ENCODE measurements around the gene FMNL2.

The FMNL2 gene

DNA sequence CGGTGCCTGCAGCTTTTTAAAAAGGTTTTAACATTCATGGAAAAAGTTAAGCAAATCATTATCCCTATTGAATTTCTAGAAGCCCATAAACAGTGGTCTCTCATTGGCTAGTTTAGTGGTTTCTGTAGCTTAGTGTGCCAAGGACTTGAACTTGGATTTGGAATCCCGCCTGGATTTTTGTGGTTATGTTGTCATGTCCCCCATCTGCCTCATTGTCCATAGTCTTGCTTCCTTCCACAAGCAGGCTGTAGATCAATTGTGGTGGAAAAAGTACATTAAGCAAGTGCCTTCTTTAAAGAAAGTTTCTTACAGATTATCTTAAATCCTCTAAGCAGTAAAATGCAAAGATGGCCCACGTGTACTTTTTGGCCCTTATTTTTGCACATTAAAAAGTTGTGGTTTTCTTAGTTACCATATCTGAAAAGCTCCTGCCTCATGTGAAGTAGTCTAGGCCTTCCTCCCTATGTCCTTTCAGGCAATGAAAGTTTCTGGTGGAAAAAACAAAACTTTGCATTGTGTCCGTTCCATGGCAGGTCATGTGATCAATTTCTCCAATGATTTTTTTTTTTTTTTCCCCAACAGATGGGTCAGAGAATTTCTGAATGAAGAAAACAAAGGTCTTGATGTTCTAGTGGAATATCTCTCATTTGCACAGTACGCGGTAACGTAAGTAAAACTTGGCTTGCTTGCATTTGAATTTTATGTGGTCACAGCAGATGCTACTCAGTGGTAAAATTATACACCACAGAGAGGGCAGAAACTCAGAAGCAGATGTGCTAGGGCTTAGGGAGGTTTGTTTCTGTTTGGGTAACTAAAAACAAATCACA is 223.4 kb downstream of the FMNL2 start:
- DNase-seq (ENCODE audit: low read depth) = peak; percentile 80

DNA sequence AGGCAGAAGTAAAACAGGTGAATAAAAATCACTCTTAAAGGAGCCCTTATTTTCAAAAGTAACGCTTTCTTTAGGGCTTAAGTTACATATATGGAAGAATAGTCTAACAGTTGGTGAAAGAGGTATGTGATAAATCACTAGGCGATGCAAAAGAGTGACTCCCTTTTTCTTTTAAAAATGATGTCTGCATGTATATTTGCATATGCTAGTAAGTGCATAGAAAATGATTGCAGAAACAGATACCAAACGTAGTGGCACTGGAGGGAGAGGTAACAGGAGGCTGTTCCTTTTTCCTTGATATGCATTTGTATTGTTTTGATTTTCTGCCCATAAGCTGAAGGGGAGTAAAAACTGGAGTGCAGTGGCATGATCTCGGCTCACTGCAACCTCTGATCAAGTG is 224.0 kb downstream of the FMNL2 start:
- DNase-seq (ENCODE audit: low read depth) = no peak

DNA sequence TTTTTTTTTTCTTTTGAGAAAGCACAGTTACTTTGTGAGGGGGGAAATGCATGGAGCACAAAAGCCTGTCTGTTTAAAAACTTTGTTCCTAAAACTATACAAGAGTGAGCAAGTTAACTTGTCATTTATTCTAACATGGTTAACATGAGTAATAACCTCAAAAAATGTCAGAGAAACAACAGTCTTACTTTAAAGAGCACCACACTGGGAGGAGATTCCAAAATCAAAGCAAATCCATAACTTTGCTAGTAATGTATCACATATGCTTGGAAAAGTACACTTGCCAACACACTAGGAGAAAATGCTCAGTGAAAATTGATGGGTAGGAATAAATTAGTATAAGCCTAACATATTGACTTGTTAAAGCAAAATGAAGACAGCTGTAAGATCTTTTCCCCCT is 225.2 kb downstream of the FMNL2 start:
- no peak for DNase-seq (ENCODE audit: low read depth)

DNA sequence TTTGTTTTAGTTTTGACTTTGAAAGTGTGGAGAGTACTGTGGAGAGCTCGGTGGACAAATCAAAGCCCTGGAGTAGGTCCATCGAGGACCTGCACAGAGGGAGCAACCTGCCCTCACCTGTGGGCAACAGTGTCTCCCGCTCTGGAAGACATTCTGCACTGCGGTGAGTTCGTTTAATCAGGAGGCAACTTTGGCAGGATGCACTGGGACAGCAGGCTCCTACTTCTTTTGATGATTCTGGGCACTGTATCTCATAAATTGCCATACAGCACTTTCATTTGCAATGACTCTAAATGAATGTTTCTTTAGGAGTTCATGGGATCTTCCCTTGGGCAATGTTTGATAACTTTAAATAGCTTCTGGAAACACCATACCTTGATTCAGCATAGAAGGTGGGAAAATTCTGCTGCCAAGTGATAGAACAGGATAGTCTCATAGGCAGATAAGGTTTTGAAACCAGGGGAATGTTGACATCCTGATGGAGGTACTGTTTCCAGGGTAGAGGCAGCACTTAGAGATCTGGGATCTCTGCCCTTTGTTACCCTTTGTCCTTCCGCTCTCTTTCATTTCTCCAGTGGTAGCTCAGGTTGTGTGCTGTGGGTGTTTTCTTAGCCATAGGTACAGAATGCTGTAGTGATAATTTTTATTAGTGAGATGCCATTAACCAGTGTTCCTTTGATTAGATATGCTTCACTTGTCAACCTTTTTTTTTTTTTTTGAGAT is 226.1 kb downstream of the FMNL2 start:
- DNase-seq (ENCODE audit: low read depth) = no peak

DNA sequence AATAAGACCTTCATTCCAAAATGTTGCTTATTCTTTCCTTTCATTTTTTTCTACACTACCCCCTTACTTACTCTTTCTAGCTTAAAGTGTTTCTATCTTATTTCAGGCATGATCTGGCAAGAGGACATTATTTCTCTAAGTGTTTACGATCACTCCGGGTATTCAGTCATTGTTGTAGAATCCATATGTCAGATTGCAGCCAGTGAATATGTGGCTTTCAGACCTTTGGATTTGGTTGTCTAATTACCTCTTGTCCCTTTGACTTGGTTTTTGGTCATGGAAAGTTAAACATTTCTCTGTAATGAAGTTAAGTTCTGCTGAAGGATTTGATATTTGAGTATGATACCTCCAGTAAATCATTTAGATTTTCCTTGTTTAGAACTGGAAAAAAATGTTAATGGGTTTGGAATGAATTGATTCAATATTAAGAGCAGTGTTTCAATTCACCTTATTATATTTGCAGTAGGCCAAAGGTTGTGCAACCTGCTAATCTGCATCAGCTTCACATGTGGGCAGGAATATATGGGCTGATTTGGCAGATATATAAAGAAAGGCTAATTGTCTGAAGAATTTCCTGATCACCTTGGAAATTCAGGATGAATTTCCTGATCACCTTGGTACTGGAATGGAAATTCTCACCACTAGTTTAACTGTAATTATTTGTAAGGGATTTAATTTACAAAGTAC is 227.4 kb downstream of the FMNL2 start:
- no peak for DNase-seq (ENCODE audit: low read depth)

DNA sequence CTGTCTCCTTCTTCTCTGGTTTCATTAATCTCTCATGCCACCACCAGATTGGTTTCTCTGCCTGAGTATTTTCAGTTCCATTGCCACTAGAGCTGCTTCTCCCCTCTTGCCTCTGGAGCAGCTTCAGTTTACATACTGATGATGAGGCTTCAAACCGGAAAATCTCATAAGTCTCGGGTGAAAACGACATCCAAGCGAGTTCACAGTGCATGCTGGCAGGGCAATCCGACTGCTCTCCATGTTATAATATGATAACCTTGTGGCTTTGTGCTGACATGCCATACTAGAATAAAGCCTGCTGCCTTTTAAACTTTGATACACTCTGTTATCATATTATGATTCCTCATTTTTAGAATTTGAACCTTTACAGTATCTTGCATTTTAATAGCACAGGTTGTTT is 228.8 kb downstream of the FMNL2 start:
- no peak for DNase-seq (ENCODE audit: low read depth)

DNA sequence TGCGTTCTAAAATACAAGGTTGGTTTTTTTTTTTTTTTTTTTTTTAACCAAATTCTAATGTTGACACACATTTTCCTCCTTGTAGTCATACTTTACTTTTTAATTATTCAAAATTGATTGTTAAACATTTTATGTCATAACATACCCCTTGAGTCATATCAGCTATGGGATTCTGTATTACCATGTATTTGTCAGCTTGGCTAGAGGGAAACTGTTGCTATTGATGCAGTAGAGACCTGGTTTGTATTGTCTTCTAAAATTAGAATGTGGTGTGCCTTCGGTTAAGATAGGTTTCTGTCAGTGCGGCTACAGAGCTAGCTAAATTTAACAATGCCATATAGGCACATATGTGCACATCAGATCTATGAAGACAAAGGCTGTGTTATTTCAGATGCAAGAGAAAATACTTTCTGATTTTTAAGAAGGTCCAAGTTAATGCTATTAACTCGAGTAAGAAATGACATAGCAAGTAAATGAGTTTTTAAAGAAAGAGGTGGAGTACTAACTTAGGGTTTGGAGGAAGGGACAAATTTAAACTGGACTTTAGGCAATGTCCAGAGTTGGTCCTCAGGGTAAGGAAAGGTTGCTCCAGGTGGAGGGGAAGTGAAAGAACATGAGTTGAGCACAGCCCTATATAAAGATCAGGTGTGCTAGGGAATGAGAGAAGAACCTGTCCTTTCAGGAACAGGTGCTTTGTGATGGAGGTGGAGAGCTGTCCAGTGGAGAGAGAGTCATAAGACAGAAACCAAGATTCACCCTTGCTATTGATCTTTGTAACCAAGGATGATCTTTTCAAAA is 230.0 kb downstream of the FMNL2 start:
- DNase-seq (ENCODE audit: low read depth) = no peak

DNA sequence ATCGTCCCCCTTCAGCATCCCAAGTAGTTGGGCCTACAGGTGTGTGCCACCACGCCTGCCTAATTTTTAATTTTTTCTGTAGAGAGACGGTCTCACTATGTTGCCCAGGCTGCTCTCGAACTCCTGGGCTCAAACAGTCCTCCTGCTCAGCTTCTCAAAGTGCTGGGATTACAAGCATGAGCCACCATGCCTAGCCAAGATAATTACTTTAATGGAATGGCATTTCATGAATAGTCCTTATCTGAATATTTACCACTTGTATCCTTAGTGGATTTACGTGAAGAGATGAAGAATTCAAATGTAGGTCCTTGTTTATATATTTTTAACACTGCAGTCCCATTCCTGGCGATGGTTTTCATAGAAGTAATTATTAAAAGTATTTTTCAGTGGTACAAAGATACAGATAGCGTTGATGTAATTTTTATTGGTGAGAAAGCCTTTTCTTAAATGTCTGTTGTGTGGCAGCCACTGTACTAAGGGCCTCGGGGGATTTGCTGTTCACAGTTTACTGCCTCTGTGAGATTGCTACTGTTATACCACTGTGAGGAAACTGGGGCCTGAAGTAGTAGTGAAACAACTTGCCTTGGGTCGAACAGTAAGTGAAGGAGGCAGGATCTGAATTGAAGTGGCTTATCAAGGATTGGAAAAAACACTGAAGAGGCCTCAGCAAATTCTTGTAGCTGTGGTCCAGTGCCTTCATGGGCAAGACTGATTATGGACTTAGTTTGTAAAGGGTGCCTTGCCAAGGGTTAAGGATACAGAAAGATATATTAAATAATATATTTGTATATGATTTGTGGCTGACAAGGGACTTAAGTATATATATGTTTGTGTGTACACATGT is 231.1 kb downstream of the FMNL2 start:
- DNase-seq (ENCODE audit: low read depth) = no peak

DNA sequence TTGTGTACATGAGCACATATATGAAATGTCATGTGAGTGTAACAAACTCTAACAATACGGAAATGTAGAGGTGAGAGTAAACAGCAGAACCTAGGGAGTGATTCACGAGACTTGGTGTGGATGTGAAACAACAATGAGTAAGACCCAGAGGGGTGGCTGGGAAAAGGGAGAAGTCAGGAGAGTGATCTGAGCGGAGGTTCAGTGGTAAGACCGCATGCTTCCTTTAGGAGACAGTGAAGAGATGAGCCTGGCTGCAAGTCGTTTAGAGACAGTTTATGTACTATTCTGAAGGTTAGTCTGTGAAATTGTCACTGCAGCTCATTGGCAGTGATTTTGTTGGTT is 231.7 kb downstream of the FMNL2 start:
- DNase-seq (ENCODE audit: low read depth) = no peak

DNA sequence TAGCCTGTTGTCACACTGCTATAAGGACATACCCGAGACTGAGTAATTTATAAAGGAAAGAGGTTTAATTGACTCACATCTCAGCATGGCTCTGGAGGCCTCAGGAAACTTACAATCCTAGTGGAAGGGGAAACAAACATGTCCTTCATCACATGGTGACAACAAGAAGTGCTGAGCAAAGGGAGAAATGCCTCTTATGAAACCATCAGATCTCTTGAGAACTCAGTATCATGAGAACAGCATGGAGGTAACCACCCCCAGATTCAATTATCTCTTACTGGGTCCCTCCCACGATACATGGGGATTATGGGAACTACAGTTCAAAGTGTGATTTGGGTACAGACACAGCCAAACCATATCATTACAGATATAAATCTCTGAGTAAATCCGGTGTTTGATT is 233.6 kb downstream of the FMNL2 start:
- DNase-seq (ENCODE audit: low read depth) = no peak

DNA sequence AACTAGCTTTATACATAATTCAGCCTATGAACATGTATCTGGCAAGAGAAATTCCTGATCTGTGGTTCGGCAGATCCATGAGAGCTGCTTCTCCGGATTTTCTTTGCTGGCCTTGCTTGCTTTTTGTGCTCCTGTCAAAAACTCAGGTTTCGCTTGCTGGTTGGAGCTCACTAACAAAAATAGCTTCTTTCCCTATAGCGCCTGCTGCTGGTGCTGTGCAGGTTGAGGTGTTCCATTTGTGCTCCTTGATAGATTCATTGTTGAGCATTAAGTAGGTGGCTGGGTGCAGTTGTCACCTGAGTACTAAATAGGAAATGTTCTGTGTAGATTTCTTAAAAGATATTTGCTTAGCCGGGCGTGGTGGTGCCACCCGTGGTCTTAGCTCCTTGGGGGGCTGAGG is 234.2 kb downstream of the FMNL2 start:
- DNase-seq (ENCODE audit: low read depth) = no peak

DNA sequence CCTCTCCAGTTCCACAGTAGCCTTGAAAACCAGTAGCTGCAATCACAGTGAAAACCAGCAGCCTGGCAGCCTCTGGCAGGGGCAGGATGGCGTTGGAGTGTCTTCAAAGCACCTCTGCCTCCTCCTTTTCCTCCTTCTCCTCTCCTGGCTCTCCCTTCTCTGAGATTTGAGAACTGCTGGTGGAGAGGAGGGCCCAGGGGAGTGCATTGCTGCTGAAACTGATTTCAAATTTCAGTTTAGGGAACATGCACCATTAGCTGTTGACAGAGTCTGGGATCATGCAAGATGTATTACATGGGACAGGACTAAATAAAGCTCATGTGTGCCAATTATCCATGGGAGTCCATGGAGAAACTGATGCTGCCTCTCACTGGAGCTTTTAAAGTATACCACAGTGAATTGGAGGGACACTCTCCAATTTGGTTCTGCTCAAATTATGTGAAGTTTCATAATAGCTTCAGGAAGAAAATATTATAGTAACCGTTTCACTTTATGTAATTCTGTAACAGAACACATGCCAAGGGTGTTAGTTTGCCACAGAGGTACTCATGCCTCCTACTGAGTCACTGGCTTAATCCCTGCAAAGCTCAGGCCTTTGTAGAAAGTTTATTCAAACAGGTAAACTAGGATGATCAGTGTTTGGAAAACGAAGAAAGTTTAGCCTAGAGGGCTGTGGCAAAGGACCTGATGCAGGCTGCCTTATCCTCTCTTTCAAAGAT is 236.2 kb downstream of the FMNL2 start:
- no peak for DNase-seq (ENCODE audit: low read depth)

DNA sequence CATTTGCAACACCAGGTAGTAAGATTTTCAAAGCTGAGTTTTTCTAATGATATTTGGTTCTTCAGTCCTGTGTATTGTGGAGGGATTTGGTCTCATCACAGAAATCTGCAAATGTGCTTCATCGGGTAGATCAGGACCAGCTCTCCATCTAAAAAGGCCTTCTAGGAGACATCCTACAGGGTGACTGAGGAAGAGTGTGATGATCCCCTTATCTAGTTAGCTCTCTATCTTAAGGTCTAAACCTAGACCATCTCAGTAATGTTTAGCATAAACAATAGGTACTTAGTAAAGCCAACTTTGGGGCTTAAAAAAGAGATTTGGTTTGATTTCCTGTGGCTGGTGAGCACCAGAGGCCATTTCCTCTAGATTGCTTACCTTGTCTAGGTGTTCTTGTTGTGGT is 237.1 kb downstream of the FMNL2 start:
- DNase-seq (ENCODE audit: low read depth) = no peak

DNA sequence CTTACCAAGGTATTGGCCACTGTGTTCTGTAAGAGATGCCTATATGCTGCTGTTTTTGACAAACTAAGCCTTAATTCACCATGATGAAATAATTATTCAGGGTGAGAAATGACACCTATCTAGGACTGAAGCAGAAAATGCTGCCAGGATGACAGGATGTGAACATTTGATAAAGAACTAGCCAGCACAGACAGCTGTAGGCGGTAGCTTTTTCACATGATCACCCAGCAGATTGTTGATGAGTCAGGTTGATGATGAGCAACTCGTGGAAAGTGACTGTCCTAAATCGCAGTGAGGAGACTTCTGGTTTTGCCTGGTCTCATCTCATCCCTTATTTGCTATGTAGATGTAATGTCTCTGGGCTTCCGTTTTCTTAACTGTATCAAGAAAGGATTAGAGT is 238.2 kb downstream of the FMNL2 start:
- DNase-seq (ENCODE audit: low read depth) = peak; percentile 46

DNA sequence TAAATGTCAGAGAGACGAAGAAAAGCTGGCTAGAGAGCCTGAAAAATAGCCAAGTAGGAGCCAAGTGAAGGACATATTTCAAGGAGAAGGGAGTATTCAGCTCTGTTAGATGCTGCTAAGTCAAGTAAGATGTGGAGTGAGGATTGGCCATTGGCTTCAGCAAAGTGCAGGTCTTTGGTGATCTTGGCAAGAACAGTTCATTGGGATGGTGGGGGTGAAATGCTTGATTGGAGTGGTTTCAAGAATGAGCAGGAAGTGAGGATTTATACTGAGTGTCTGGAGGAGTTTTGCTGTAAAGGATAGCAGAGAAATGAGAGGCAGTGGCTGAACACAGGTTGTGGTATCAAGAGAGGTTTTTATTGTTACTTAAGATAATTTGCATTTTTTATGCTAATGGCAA is 242.6 kb downstream of the FMNL2 start:
- DNase-seq (ENCODE audit: low read depth) = no peak

DNA sequence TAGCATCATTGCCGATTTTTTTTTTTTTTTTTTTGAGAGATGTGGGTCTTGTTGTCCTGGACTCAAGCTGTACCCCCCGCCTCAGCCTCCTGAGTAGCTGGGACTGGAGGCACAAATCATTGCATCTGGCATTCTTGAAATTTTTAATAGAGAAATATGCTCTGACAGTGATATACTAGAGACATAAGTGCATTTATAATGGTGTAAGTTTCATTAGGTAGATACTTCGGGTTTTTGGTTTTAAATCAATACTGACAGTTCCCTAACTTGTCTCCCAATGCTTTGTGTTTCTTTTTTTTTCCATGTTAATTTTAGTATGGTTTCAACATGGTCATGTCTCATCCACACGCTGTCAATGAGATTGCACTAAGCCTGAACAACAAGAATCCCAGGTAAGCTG is 243.6 kb downstream of the FMNL2 start:
- DNase-seq (ENCODE audit: low read depth) = no peak

DNA sequence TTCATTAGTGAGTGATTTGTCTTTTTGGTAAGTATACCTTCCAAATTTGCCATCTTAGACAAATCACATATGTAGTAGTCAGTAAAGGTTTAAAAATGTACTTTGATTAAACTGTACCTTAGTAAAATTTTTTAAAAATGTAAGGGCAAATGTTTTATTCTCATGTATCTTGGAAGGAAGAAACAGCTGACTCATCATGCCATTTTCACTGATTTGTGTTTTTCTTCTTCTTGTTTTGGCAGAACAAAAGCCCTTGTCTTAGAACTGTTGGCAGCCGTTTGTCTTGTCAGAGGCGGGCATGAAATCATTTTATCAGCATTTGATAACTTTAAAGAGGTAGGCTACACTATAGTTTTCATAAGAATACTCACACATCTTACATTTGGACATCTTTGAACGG is 245.7 kb downstream of the FMNL2 start:
- no peak for DNase-seq (ENCODE audit: low read depth)

DNA sequence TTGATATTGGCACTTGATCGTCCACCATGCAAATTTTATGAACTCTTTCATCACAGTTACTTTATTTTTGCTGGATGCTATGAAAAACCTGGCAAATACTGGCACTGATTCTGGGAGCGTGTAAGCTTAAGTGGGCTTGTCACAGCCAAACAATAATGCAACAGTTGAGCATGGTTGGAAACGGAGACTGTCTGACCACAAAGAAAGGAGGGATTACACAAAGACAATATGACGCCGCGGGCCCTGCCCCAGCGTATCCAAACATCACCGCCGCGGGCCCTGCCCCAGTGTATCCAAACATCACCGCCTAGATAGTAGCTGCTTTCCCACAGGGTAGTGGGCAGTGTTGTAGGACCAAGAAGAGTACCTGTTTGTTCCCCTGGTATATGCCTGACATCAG is 246.4 kb downstream of the FMNL2 start:
- DNase-seq (ENCODE audit: low read depth) = no peak

DNA sequence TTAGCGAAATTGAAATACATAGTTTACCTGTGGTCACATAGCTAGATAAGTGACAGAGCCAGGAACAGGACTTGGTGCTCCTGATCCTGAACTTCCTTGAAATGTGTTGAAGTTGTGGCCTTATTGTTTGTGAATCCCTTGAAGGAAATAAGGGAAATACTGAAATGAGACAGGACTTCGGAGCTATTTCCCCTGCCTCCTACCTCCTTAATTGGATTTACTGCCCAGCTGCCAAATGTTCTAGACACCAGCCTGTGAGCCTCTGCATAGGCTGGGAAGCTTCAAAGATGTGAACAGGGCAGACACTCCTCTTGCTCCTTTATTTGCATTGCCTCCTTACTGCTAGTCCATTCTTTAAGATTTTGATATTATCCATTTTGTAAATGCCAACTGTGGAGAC is 247.1 kb downstream of the FMNL2 start:
- no peak for DNase-seq (ENCODE audit: low read depth)

DNA sequence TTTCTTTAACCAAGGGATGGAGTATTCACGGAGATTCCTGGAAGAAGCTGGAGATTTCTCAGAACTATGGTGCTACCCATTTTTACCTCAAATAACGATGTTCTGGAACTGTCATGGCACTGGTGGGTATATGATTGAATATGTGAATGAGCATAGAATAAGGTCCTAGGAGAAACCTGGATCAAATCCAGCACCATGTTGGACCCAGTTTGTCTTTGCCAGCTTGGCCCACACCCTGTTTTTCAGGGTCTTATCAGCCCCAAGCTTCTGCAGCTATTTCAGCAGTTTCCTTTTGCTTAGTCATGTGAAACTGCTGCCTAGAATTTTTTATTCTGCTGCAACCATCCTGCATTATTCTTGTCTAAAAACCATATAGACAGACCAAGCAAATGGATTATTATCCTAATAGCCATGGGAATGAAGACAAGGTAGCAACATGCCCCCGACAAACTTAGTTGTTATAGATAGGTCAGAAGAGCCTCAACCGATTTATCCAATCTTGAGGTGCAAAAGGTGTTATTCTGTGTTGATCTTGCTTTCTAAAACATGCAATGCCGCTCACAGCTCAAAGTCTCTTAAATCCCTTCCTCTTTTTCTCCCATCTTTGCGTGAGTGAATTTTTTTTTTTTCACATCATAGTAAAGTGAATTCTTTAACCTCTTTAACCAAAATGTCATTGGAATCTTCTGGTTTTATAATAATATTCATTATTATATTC is 248.7 kb downstream of the FMNL2 start:
- DNase-seq (ENCODE audit: low read depth) = no peak
